Urinary bladder (tissue), 4 donors: ENCODE data around the gene KIAA0232. TPM values are rescaled to one million over a fixed set of nuclear protein-coding genes. Genes with fewer than 3 reads are reported as not detected.
"Not testable (repeated sequence)": the region's sequence is repeated elsewhere in the genome, so short reads cannot be mapped to it uniquely, and the experiment has no call there.

ENCODE experiments used
- DNase-seq: peaks from one replicate; pipeline ENCODE4 v3.0.0-alpha.2; 2015; ENCODE audit errors: extremely low spot score
- H3K27ac ChIP-seq: one replicate; pipeline ENCODE4 v1.5.1; 2013; ENCODE audit warnings: low read depth, mild to moderate bottlenecking, moderate library complexity
- H3K36me3 ChIP-seq: one replicate; pipeline ENCODE4 v1.6.1; 2013; ENCODE audit warnings: mild to moderate bottlenecking, moderate library complexity; ENCODE audit not compliant: insufficient read depth
- H3K4me1 ChIP-seq: one replicate; pipeline ENCODE4 v1.6.1; 2013; ENCODE audit warnings: mild to moderate bottlenecking, moderate library complexity; ENCODE audit not compliant: insufficient read depth
- H3K4me3 ChIP-seq: one replicate; pipeline ENCODE4 v1.5.1; 2013; ENCODE audit warnings: low read depth, low read length
- WGBS: extraction: QIAGEN DNeasy Blood & Tissue Kit; methylation state at CpG from one replicate; pipeline ENCODE4 v1.1.7; 2013; 5-methylcytosine and 5-hydroxymethylcytosine counted together
- polyA plus RNA-seq: library from polyadenylated mRNA; stranded (reverse); fragments of 200-250 nt; gene quantifications from one replicate; pipeline ENCODE4 v1.2.3, GENCODE V29; 2013
- total RNA-seq: library from RNA; depleted of rRNA; stranded (reverse); fragments of >200 nt; gene quantifications from one replicate; pipeline ENCODE4 v1.2.3, GENCODE V29; 2014
- donor health status: healthy with polysubstance abuse.
- donor health status: healthy.

The KIAA0232 gene
- total and polyA plus RNA-seq, 2 donors = 18.8 to 32.8 TPM

GRCh38 chr4:6910340-6910959 lies 127.9 kb downstream of the KIAA0232 start:
- DNase-seq = no peak
- Histone ChIP-seq H3K4me1 (no peaks in the 10 kb centered on the region), H3K4me3 (peak overlapping the region; percentile 88), H3K36me3 (no peaks in the 10 kb centered on the region), H3K27ac (no peak overlapping the region)
- WGBS = 26% methylated on average over 31 of the region's 31 CpGs

- no peak overlapping the region for H3K4me3 ChIP-seq
- 93% methylated on average over 15 of the region's 15 CpGs for WGBS
- no peak for DNase-seq
- no peak overlapping the region for H3K27ac ChIP-seq
- no peaks in the 10 kb centered on the region for H3K4me1 ChIP-seq
- H3K36me3 ChIP-seq = no peaks in the 10 kb centered on the region
Measured at GRCh38 chr4:6910960-6911874, 128.7 kb downstream of the KIAA0232 start.

- H3K4me1 ChIP-seq, DNase-seq, H3K36me3 ChIP-seq, H3K27ac ChIP-seq, H3K4me3 ChIP-seq: not testable (repeated sequence)
- 84% methylated on average over 10 of the region's 10 CpGs for WGBS
Measured at GRCh38 chr4:6911917-6912316, 129.4 kb downstream of the KIAA0232 start.

GRCh38 chr4:6912441-6912840 lies 129.9 kb downstream of the KIAA0232 start:
- no peak overlapping the region for H3K4me3 ChIP-seq
- no peak for DNase-seq
- no peak overlapping the region for H3K27ac ChIP-seq
- 47% methylated on average over 4 of the region's 4 CpGs for WGBS
- no peaks in the 10 kb centered on the region for H3K36me3 ChIP-seq
- no peaks in the 10 kb centered on the region for H3K4me1 ChIP-seq

- WGBS = 96% methylated on average over 6 of the region's 6 CpGs
- Histone ChIP-seq H3K4me1 (no peaks in the 10 kb centered on the region), H3K36me3 (no peaks in the 10 kb centered on the region), H3K4me3 (no peak overlapping the region), H3K27ac (no peak overlapping the region)
- no peak for DNase-seq
Measured at GRCh38 chr4:6913350-6913905, 130.9 kb downstream of the KIAA0232 start.

GRCh38 chr4:6914448-6914847 lies 131.9 kb downstream of the KIAA0232 start:
- Histone ChIP-seq H3K27ac (no peak overlapping the region), H3K36me3 (no peaks in the 10 kb centered on the region), H3K4me1 (no peaks in the 10 kb centered on the region), H3K4me3 (no peak overlapping the region)
- no peak for DNase-seq
- WGBS = 94% methylated on average over 9 of the region's 9 CpGs

GRCh38 chr4:6915041-6916005 lies 132.8 kb downstream of the KIAA0232 start:
- Histone ChIP-seq H3K4me3 (no peak overlapping the region), H3K4me1 (no peaks in the 10 kb centered on the region), H3K36me3 (no peaks in the 10 kb centered on the region), H3K27ac (no peak overlapping the region)
- no peak for DNase-seq
- 94% methylated on average over 18 of the region's 18 CpGs for WGBS

GRCh38 chr4:6916069-6916586 lies 133.6 kb downstream of the KIAA0232 start:
- no peak overlapping the region for H3K27ac ChIP-seq
- no peak for DNase-seq

GRCh38 chr4:6916587-6917460 lies 134.3 kb downstream of the KIAA0232 start:
- no peak for DNase-seq
- WGBS = 47% methylated on average over 15 of the region's 15 CpGs
- H3K27ac ChIP-seq = peak overlapping the region; percentile 60
- H3K4me1 ChIP-seq = no peaks in the 10 kb centered on the region
- H3K36me3 ChIP-seq = no peaks in the 10 kb centered on the region
- H3K4me3 ChIP-seq = no peak overlapping the region

More at GRCh38 chr4:6916069-6916586, 133.6 kb downstream of the KIAA0232 start:
- H3K4me1 ChIP-seq = no peaks in the 10 kb centered on the region
- H3K4me3 ChIP-seq = no peak overlapping the region
- H3K36me3 ChIP-seq = no peaks in the 10 kb centered on the region
- WGBS = 86% methylated on average over 12 of the region's 12 CpGs

- WGBS = 26% methylated on average over 18 of the region's 18 CpGs
- Histone ChIP-seq H3K4me1 (no peaks in the 10 kb centered on the region), H3K27ac (peak overlapping the region; percentile 60), H3K4me3 (no peak overlapping the region), H3K36me3 (no peaks in the 10 kb centered on the region)
- DNase-seq = peak; percentile 69
Measured at GRCh38 chr4:6917461-6918271, 135.1 kb downstream of the KIAA0232 start.

GRCh38 chr4:6918338-6918737 lies 135.8 kb downstream of the KIAA0232 start:
- no peak overlapping the region for H3K4me3 ChIP-seq
- DNase-seq = no peak
- no peaks in the 10 kb centered on the region for H3K4me1 ChIP-seq
- no peak overlapping the region for H3K27ac ChIP-seq
- H3K36me3 ChIP-seq = no peaks in the 10 kb centered on the region
- WGBS = 32% methylated on average over 7 of the region's 7 CpGs
